ENCODE data around the gene UBAC1. TPM values are rescaled to one million over a fixed set of nuclear protein-coding genes. Genes with fewer than 3 reads are reported as not detected.

The UBAC1 gene
- total and polyA plus RNA-seq, 4 donors = 16.2 to 115 (median 16.4) TPM

DNA sequence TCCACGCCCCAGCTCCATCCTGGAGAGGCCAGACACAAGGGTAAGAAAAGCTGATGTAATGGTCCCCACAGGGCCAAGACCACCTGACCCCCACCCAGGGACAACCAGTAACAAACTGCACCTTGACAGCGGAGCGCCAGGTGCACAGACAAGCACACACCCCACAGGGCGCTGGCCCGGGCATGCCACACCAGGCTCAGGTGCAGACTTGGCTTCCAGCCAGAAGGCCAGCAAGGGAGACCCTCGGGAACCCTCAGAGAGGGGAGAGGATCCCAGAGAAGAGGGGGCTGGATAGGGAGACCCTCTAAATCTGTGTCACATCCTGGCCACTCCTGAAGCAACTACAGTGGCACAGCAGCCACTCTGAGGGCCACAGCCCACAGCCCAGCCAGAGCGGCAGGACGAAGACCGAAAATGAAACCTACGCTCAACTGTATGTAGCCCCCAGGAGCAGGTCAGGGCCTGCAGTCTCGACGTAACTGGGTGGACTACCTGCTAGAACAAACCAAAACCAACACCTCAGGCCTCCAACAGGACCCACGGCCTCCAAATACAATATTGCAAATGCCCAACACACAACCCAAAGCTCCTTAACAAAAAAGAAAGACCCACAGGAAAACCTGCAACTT, 72.3 kb downstream of the UBAC1 start:
- H3K9ac ChIP-seq (ENCODE audit: low read depth in 1 of 2, low read length in 2 of 2) = no peak overlapping the region
- no peak for DNase-seq (ENCODE audit: low spot score)
- 93% methylated on average over 13 of the region's 13 CpGs for WGBS

DNA sequence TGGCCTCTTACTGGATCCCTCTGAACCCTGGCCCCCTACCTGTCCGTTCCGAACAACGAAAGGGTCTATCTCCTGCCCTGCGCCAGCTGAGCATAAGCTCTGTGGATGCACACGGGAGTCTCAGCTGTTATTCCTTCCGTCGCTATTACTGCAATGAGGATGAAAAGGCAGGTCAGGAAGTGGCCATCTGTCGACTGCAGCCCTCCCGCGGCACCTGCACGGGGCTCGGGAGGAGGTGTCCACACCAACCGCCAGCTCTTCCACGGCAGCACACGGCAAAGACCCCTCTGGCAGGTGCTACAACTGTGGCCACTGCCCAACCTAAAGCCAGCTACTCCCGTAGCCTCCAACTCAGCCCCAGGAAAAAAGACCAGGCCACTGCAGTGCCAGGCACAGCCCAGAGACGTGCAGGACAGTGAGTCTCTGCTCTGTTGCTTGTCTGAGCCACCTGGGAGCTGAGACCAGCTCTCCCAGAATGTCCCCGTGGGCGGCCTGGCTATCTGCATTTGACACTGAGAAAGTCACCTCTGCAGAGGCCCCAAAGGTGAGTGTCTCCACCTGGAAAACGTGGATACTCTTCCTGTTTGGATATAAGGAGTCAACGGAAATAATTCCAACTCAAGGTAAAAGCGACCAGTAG, 72.9 kb downstream of the UBAC1 start:
- Histone ChIP-seq H3K27me3 (ENCODE audit: control insufficient read depth in 4 of 4, insufficient read depth in 4 of 4, low read length in 3 of 4) (no peaks in the 10 kb centered on the region), H3K9me3 (ENCODE audit: control insufficient read depth in 4 of 4, low read length in 3 of 4) (no peaks in the 10 kb centered on the region), H3K36me3 (ENCODE audit: control insufficient read depth in 4 of 4, insufficient read depth in 3 of 4, low read depth in 1 of 4, low read length in 3 of 4) (no peaks in the 10 kb centered on the region), H3K9ac (ENCODE audit: low read depth in 1 of 2, low read length in 2 of 2) (no peak overlapping the region), H3K4me3 (ENCODE audit: low read depth in 1 of 3, low read length in 3 of 3) (no peak overlapping the region), H3K27ac (ENCODE audit: low read depth in 1 of 2, low read length in 2 of 2) (peak overlapping the region in 1 of 2 donors; percentile 5), H3K4me1 (ENCODE audit: control insufficient read depth in 4 of 4, insufficient read depth in 4 of 4, low read length in 3 of 4) (peaks cover 0 to 11% (median 3%) of the 10 kb centered on the region in 4 donors)
- no peak for TF ChIP-seq TAF1 (conservative IDR thresholded peaks at IDR 0.05)
- no peak for TF ChIP-seq GABPA (IDR thresholded peaks at IDR 0.05 in 1 of 2, conservative IDR thresholded peaks at IDR 0.05 in 1 of 2)
- no peak for TF ChIP-seq RXRA (IDR thresholded peaks at IDR 0.05)
- no peak for TF ChIP-seq NR2F2 (IDR thresholded peaks at IDR 0.05)
- TF ChIP-seq, protein P1, sequence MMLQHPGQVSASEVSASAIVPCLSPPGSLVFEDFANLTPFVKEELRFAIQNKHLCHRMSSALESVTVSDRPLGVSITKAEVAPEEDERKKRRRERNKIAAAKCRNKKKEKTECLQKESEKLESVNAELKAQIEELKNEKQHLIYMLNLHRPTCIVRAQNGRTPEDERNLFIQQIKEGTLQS (IDR thresholded peaks at IDR 0.05) = no peak
- TF ChIP-seq, protein P2, sequence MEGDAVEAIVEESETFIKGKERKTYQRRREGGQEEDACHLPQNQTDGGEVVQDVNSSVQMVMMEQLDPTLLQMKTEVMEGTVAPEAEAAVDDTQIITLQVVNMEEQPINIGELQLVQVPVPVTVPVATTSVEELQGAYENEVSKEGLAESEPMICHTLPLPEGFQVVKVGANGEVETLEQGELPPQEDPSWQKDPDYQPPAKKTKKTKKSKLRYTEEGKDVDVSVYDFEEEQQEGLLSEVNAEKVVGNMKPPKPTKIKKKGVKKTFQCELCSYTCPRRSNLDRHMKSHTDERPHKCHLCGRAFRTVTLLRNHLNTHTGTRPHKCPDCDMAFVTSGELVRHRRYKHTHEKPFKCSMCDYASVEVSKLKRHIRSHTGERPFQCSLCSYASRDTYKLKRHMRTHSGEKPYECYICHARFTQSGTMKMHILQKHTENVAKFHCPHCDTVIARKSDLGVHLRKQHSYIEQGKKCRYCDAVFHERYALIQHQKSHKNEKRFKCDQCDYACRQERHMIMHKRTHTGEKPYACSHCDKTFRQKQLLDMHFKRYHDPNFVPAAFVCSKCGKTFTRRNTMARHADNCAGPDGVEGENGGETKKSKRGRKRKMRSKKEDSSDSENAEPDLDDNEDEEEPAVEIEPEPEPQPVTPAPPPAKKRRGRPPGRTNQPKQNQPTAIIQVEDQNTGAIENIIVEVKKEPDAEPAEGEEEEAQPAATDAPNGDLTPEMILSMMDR (IDR thresholded peaks at IDR 0.05; ENCODE audit: low read depth, low read length, missing input control) = no peak
- TF ChIP-seq HNF4A (conservative IDR thresholded peaks at IDR 0.05) = no peak
- no peak for TF ChIP-seq HNF4G (IDR thresholded peaks at IDR 0.05)
- TF ChIP-seq EGR1 (IDR thresholded peaks at IDR 0.05; ENCODE audit: low read depth in 2 of 2) = no peak
- no peak for TF ChIP-seq RAD21 (IDR thresholded peaks at IDR 0.05)
- TF ChIP-seq, protein P3, sequence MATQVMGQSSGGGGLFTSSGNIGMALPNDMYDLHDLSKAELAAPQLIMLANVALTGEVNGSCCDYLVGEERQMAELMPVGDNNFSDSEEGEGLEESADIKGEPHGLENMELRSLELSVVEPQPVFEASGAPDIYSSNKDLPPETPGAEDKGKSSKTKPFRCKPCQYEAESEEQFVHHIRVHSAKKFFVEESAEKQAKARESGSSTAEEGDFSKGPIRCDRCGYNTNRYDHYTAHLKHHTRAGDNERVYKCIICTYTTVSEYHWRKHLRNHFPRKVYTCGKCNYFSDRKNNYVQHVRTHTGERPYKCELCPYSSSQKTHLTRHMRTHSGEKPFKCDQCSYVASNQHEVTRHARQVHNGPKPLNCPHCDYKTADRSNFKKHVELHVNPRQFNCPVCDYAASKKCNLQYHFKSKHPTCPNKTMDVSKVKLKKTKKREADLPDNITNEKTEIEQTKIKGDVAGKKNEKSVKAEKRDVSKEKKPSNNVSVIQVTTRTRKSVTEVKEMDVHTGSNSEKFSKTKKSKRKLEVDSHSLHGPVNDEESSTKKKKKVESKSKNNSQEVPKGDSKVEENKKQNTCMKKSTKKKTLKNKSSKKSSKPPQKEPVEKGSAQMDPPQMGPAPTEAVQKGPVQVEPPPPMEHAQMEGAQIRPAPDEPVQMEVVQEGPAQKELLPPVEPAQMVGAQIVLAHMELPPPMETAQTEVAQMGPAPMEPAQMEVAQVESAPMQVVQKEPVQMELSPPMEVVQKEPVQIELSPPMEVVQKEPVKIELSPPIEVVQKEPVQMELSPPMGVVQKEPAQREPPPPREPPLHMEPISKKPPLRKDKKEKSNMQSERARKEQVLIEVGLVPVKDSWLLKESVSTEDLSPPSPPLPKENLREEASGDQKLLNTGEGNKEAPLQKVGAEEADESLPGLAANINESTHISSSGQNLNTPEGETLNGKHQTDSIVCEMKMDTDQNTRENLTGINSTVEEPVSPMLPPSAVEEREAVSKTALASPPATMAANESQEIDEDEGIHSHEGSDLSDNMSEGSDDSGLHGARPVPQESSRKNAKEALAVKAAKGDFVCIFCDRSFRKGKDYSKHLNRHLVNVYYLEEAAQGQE (IDR thresholded peaks at IDR 0.05) = no peak
- TF ChIP-seq, protein P4, sequence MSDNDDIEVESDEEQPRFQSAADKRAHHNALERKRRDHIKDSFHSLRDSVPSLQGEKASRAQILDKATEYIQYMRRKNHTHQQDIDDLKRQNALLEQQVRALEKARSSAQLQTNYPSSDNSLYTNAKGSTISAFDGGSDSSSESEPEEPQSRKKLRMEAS (IDR thresholded peaks at IDR 0.05) = no peak
- WGBS = 91% methylated on average over 22 of the region's 22 CpGs
- DNase-seq (ENCODE audit: low spot score) = no peak

More for the DNA sequence above, 72.3 kb downstream of the UBAC1 start:
- H3K27ac ChIP-seq (ENCODE audit: low read depth in 1 of 2, low read length in 2 of 2) = no peak overlapping the region
- H3K4me3 ChIP-seq (ENCODE audit: low read depth in 1 of 3, low read length in 3 of 3) = no peak overlapping the region
- peaks cover 0 to 11% (median 3%) of the 10 kb centered on the region in 4 donors for H3K4me1 ChIP-seq (ENCODE audit: control insufficient read depth in 4 of 4, insufficient read depth in 4 of 4, low read length in 3 of 4)
- H3K27me3 ChIP-seq (ENCODE audit: control insufficient read depth in 4 of 4, insufficient read depth in 4 of 4, low read length in 3 of 4) = no peaks in the 10 kb centered on the region
- H3K9me3 ChIP-seq (ENCODE audit: control insufficient read depth in 4 of 4, low read length in 3 of 4) = no peaks in the 10 kb centered on the region
- no peaks in the 10 kb centered on the region for H3K36me3 ChIP-seq (ENCODE audit: control insufficient read depth in 4 of 4, insufficient read depth in 3 of 4, low read depth in 1 of 4, low read length in 3 of 4)
- no peak for TF ChIP-seq NR2F2 (IDR thresholded peaks at IDR 0.05)
- TF ChIP-seq, protein P5, sequence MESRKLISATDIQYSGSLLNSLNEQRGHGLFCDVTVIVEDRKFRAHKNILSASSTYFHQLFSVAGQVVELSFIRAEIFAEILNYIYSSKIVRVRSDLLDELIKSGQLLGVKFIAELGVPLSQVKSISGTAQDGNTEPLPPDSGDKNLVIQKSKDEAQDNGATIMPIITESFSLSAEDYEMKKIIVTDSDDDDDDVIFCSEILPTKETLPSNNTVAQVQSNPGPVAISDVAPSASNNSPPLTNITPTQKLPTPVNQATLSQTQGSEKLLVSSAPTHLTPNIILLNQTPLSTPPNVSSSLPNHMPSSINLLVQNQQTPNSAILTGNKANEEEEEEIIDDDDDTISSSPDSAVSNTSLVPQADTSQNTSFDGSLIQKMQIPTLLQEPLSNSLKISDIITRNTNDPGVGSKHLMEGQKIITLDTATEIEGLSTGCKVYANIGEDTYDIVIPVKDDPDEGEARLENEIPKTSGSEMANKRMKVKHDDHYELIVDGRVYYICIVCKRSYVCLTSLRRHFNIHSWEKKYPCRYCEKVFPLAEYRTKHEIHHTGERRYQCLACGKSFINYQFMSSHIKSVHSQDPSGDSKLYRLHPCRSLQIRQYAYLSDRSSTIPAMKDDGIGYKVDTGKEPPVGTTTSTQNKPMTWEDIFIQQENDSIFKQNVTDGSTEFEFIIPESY (IDR thresholded peaks at IDR 0.05) = no peak
- TF ChIP-seq JUND (IDR thresholded peaks at IDR 0.05) = no peak
- TF ChIP-seq SP1 (IDR thresholded peaks at IDR 0.05) = no peak
- TF ChIP-seq HNF4G (IDR thresholded peaks at IDR 0.05) = no peak

Measured in liver (tissue), 9 donors.